Brain microvascular endothelial cell (primary cell): ENCODE results near the gene CLCN1.

Experiments
- DNase-seq: peaks from one replicate; pipeline ENCODE4 v3.0.0-alpha.2; 2020
- H3K27ac ChIP-seq: fragments of 250-450 bp; sonication (Bioruptor Pico); 2 replicates; pipeline ENCODE4 v1.5.1; 2020; ENCODE audit warnings: mild to moderate bottlenecking, moderate library complexity
- H3K27me3 ChIP-seq: fragments of 250-450 bp; sonication (Bioruptor Pico); replicated peaks from 2 replicates; pipeline ENCODE4 v1.5.1; 2020; ENCODE audit warnings: mild to moderate bottlenecking
- H3K36me3 ChIP-seq: fragments of 250-450 bp; sonication (Bioruptor Pico); replicated peaks from 2 replicates; pipeline ENCODE4 v1.5.1; 2020; ENCODE audit warnings: mild to moderate bottlenecking
- H3K4me3 ChIP-seq: 2 replicates; pipeline ENCODE4 v1.5.1; 2011; ENCODE audit warnings: low read depth, mild to moderate bottlenecking, control low read depth, low read length, moderate library complexity
- in situ Hi-C: cut with HindIII; loops from 2 replicates; pipeline ENCODE4 v1.10.0; 2017; ENCODE audit warnings: low sequenced_read_pairs, low pct_ligation_motif_present
- TF ChIP-seq, protein P1 (sequence below): IDR thresholded peaks from 2 replicates; pipeline ENCODE4 v1.5.1; 2011; ENCODE audit warnings: low read depth, mild to moderate bottlenecking, moderate library complexity, low read length, control low read depth, inconsistent platforms; ENCODE audit errors: missing control alignments

CLCN1 gene

DNA sequence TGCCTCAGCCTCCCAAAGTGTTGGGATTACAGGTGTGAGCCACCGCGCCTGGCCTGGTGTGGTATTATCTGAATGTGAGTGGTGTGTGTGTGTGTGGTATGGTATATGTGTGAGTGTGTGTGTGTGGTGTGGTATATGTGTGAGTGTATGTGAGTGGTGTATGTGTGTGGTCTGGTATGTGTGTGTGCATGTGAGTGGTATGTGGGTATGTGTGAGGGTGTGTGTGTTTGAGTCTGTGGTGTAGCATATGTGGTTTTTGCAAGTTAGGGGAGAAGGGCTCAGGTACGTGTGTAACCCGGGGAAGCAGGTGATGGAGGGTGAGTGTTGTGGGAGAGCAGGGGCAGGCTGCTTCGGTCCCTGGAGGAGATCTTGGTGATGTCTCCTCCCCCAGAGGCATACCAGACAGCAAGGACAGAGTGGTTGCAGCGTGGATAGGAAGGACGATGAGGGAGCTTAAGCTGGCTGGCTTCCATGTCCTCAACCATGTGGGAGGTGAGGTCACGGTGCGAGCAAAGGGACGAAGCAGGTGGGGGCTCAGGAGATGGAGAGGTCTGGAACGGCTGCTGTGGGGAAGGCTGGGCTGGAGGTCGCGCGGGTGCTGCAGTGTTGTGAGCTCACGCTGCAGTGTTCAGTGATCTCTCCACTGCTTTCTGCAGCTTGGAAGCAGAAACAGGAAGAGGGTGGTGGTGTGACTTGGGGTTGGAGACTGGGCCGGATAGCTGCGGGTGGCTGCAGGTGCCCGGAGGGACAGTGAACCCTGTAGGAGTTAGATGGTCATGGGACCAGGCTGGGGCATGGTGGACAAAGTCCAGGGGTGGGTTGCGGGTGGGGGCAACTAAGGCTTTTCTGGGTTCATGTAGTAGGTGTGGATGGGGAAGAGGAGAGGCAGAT, 70.2 kb downstream of the CLCN1 start:
- in situ Hi-C loops: no loop called here

DNA sequence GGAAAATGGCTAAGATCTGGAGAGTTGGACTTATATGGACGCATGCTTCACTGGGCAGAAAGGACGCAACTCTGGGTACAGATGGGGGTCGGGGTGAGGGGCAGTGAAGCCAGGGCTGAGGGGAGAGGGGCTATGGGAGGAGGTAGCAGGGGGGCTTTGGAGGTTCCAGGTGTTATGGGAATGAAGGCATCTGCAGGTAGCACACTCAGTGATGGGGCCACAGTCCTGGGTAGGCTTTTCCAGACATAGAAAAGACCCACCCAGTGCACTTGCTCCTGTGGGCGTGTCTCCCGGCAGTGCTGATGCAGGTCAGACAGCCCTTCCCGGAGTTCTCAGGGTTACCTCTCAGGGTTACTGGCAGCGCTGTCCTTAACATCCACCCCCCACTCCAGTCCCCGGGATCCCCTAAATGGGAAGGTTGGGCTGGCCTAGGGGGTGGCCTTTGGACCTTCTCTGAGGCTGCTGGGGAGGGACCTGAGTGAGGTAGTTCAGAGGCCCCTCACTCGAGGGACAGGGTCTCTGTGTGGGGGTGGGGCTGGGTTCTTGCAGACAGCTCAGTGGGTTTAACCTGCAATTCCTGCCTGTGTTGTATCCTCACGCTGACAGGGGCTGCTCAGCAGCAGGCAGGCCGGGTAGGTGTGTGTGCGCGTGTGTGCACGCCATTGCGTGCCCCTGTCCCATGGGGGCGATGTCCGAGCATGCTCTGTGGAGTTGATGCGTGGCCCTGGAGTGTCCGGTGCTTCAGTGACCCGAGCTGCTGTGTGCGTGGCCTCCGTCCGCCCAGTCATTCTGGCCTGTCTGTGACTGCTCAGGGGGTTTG, 71.5 kb downstream of the CLCN1 start:
- Histone ChIP-seq H3K4me3 (no peak overlapping the region), H3K36me3 (peaks cover 97% of the 10 kb centered on the region), H3K27ac (no peak overlapping the region), H3K27me3 (no peaks in the 10 kb centered on the region)
- TF ChIP-seq, protein P1, sequence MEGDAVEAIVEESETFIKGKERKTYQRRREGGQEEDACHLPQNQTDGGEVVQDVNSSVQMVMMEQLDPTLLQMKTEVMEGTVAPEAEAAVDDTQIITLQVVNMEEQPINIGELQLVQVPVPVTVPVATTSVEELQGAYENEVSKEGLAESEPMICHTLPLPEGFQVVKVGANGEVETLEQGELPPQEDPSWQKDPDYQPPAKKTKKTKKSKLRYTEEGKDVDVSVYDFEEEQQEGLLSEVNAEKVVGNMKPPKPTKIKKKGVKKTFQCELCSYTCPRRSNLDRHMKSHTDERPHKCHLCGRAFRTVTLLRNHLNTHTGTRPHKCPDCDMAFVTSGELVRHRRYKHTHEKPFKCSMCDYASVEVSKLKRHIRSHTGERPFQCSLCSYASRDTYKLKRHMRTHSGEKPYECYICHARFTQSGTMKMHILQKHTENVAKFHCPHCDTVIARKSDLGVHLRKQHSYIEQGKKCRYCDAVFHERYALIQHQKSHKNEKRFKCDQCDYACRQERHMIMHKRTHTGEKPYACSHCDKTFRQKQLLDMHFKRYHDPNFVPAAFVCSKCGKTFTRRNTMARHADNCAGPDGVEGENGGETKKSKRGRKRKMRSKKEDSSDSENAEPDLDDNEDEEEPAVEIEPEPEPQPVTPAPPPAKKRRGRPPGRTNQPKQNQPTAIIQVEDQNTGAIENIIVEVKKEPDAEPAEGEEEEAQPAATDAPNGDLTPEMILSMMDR: peak; percentile 40
- DNase-seq: no peak
- in situ Hi-C loops: no loop called here

More for the DNA sequence above, 70.2 kb downstream of the CLCN1 start:
- Histone ChIP-seq H3K4me3 (peak overlapping the region; percentile 36), H3K36me3 (peaks cover 92% of the 10 kb centered on the region), H3K27me3 (no peaks in the 10 kb centered on the region), H3K27ac (peak overlapping the region; percentile 41)
- peak; percentile 43 for DNase-seq
- TF ChIP-seq, protein P1: no peak

DNA sequence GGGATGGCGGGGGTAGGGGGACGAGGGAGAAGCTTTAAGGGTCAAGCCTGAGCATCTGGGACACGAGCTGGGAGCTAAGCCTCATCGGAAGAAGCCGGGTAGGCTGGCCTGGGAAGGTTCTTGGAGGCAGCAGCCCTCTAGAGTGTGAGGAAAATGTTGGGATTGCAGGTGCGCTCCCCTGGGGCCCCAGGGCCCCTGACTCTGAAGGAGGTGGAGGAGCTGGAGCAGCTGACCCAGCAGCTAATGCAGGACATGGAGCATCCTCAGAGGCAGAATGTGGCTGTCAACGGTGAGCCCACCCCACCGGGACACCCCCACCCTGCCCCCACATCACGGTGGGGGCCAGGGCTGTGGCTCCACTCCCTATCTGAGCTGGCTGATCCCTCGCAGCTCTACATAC, 72.1 kb downstream of the CLCN1 start:
- H3K27me3 ChIP-seq: no peaks in the 10 kb centered on the region
- no peak overlapping the region for H3K4me3 ChIP-seq
- TF ChIP-seq, protein P1: no peak
- in situ Hi-C loops: no loop called here
- no peak overlapping the region for H3K27ac ChIP-seq
- H3K36me3 ChIP-seq: peaks cover 97% of the 10 kb centered on the region
- DNase-seq: no peak

DNA sequence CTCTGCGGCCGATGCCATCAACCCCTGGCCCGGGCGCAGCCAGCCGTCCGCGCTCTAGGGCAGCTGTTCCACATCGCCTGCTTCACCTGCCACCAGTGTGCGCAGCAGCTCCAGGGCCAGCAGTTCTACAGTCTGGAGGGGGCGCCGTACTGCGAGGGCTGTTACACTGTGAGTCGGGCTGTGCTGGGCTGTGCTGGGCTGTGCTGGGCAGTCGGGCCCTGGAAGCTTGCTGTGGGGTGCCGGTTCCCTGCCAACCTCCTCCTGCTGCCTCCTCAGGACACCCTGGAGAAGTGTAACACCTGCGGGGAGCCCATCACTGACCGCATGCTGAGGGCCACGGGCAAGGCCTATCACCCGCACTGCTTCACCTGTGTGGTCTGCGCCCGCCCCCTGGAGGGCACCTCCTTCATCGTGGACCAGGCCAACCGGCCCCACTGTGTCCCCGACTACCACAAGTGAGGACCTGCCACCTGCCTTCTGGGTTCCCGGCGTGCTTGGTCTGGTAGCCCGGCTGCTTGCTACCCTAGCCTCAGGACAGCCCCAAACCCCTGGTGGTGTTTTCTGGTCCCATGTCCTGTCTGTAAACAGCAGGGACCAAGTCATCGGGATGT, 72.7 kb downstream of the CLCN1 start:
- Histone ChIP-seq H3K4me3 (no peak overlapping the region), H3K36me3 (peaks cover 93% of the 10 kb centered on the region), H3K27ac (no peak overlapping the region), H3K27me3 (no peaks in the 10 kb centered on the region)
- TF ChIP-seq, protein P1: no peak
- no peak for DNase-seq
- in situ Hi-C loops: no loop called here

DNA sequence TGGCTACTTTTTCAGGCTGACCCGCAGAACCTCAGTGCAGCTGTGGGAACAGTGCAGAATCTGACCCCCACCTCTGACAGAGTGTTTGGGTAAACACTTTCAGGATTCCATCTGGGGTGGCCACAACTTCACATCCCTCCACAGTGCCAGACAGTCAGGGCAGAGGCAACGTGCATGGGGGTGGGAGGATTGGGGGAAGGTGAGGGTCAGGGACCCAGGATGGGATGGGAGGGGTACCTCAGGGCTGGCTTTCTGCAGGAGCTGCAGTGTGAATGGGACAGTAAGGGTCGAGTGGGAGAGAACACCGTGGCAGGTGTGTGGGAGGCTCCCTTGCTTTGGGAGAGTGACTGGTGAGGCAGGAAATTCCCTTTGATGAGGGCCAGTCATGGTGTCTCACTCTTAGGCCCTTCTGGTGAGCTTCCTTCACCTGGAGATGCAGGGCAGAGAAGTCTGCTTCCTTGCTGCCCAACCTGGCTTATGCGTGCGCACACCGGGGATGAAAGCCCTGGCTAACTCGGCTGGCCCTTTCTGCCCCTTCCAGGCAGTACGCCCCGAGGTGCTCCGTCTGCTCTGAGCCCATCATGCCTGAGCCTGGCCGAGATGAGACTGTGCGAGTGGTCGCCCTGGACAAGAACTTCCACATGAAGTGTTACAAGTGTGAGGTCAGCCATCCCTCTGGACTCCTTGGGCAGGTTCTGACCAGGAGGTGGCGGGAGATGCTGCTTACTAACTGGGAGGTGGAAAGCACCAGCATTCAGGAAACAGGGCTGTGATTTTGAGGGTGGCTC, 73.6 kb downstream of the CLCN1 start:
- TF ChIP-seq, protein P1: peak; percentile 16
- no peak for DNase-seq
- peaks cover 84% of the 10 kb centered on the region for H3K36me3 ChIP-seq
- H3K27ac ChIP-seq: no peak overlapping the region
- no peaks in the 10 kb centered on the region for H3K27me3 ChIP-seq
- in situ Hi-C loops: no loop called here
- H3K4me3 ChIP-seq: no peak overlapping the region
